ENCODE data around the gene ARSK. TPM values are rescaled to one million over a fixed set of nuclear protein-coding genes. Genes with fewer than 3 reads are reported as not detected.
"Not testable (repeated sequence)": the region's sequence is repeated elsewhere in the genome, so short reads cannot be mapped to it uniquely, and the experiment has no call there.

Gene ARSK
- polyA plus RNA-seq, 12 donors = 8.5 to 29.7 (median 11.1) TPM; not detected in 1

DNA sequence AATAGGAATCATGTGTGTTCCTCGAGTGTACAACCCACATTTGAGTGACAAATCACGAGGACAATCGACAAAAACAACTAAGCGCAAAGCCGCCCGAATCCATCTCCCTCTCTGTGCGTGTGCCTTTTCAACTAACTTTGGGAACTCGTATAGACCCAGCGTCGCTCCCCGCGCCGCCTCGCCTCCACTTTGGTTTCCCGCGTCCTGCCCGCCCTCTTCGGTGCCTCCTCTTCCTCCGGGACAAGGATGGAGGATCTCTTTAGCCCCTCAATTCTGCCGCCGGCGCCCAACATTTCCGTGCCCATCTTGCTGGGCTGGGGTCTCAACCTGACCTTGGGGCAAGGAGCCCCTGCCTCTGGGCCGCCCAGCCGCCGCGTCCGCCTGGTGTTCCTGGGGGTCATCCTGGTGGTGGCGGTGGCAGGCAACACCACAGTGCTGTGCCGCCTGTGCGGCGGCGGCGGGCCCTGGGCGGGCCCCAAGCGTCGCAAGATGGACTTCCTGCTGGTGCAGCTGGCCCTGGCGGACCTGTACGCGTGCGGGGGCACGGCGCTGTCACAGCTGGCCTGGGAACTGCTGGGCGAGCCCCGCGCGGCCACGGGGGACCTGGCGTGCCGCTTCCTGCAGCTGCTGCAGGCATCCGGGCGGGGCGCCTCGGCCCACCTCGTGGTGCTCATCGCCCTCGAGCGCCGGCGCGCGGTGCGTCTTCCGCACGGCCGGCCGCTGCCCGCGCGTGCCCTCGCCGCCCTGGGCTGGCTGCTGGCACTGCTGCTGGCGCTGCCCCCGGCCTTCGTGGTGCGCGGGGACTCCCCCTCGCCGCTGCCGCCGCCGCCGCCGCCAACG is 65.3 kb downstream of the ARSK start, which contains the start of gene GPR150:
Gene GPR150 (plus strand): TSS at position 58 of the 840 bp plus-strand sequence. CDS start 189 bp downstream, at position 247.
- DNase-seq = no peak

DNA sequence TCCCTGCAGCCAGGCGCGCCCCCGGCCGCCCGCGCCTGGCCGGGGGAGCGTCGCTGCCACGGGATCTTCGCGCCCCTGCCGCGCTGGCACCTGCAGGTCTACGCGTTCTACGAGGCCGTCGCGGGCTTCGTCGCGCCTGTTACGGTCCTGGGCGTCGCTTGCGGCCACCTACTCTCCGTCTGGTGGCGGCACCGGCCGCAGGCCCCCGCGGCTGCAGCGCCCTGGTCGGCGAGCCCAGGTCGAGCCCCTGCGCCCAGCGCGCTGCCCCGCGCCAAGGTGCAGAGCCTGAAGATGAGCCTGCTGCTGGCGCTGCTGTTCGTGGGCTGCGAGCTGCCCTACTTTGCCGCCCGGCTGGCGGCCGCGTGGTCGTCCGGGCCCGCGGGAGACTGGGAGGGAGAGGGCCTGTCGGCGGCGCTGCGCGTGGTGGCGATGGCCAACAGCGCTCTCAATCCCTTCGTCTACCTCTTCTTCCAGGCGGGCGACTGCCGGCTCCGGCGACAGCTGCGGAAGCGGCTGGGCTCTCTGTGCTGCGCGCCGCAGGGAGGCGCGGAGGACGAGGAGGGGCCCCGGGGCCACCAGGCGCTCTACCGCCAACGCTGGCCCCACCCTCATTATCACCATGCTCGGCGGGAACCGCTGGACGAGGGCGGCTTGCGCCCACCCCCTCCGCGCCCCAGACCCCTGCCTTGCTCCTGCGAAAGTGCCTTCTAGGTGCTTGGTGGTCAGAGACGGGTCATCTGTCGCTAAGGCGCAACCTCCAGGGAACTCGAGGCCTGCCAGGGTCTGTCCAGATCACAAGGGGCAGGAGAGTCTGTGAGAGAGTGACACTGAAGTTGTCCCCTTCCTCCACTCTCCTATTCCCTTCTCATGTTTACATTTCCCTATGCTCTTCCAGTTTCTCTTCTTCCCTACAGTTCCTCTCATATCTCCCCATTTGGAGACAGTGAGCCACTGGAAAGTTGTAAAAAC is 66.3 kb downstream of the ARSK start:
- no peak for DNase-seq

DNA sequence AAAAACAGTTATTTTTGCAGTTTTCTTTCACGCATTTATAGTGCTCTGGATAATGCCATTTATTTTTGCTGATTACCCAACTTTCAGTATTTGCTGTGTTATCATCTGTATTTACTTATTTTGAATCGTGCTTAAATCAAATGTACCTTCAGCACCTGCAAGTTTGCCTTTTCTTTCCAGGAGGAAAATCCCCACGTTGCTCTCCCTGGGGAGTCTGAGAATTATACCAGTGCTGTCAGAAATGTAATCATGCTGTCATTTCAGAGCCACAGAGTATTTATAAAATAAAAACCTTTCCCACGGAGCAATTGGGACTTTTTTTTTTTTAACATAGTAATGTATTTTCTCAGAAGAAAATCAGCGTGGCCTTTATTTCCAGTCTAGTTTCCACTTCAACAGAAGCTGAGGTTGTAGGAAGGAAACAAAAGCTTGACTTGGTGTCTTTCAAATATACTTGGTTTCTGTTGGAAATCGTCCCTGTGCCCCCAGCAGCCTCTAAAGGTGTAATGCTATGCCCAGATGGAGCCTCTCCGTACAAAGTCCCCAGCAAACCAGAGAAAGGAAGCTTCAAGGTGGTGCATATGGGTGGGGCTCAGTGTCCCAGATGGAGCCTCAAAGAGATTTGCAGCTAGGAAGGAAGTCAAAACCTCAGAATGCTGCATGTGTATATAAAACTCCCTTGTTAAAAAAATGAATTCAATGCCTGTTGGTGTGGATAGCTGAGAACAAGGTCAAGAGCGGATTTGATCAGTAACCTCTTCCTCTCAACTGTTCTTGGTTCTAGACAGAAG is 67.1 kb downstream of the ARSK start:
- DNase-seq = no peak

DNA sequence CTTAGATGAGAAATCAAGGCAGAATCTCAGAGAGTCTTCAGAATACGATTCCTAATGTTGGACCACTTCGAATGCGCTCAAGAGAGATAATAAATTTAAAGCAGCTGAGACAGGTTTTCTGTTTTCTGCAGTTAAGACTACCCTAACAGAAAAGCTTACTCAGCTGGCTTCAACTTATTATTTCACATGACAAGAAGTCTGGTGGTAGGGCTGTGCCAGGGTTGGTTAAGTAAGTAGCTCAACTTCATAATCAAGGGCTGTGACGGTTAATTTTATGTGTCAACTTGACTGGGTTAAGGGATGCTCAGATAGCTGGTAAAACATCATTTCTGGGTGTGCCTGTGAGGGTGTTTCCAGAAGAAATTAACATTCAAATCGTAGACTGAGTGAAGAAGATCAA is 68.8 kb downstream of the ARSK start:
- DNase-seq = no peak

DNA sequence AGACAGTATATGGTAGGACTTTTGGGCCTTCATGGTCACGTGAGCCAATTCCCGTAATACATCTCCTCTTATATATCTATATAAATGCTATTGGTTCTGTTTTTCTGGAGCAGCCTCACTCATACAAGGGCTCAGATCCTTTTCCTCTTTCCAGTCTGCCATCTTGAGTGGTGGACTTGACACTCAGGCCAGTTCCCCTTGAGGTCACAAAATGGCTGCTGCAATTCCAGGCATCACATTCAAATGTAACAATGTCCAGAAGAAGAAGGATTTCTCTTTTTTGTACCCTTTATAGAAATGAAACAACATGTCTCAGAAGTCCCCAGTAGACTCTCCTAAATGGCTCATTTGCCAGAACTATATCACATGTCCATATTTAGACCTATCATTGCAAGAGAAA is 69.5 kb downstream of the ARSK start:
- DNase-seq = no peak

DNA sequence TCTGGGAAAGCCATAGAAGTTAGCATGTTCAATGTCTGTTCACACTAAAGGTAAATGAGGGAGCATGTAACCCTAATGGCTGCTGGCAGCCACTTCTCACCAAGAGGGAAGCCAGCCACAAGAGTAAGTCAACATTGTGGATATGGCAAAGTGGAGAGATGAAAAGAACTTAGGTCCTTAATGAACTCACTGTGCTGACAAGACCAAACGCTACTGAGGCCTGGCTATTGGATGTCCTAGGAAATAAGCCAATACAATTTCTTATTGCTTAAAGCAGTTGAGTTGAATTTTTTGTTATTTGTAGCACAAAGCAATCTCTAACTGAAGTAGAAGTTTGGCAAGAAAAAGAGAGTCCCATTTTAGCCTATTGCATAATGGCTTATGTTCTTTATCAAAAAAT is 71.8 kb downstream of the ARSK start:
- DNase-seq = no peak

DNA sequence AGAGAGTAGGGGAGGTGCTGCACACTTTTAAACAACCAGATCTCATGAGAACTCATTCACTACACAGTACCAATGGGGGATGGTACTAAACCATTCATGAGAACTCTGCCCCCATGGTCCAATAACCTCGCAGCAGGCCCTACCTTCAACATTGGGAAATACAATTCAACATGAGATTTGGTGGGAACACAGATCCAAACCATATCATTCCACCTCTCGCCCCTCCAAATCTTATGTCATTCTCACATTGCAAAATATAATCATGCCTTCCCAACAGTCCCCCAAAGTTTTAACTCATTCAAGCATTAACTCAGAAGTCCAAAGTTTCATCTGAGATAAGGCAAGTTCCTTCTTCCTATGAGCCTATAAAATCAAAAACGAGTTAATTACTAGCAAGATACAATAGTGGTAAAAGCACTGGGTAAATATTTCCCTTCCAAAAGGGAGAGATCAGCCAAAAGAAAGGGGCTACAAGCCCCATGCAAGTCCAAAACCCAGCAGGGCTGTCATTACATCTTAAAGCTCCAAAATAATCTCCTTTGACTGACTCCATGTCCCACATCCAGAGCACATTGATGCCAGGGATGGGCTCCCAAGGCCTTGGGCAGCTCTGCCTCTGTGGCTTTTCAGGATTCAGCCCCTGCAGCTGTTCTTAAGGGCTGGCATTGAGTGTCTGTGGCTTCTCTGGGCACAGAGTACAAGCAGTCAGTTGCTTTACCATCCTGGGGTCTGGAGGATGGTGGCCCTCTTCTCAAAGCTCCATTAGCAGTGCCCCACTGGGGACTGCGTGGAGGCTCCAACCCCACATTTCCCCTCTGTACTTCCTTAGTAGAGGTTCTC is 73.3 kb downstream of the ARSK start:
- no peak for DNase-seq

DNA sequence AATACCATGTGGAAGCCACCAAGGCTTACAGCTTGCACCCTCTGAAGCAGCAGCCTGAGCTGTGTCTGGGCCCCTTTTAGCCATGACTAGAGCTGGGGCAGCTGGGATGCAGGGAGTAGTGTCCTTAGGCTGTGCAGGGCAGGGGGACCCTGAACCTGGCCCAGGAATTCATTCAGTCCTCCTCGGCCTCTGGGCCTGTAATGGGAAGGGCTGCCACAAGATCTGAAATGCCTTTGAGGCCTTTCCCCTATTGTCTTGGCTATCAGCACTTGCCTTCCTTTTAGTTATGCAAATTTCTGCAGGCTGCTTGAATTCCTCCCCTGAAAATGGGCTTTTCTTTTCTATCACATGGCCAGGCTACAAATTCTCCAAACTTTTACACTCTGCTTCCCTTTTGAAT is 74.0 kb downstream of the ARSK start:
- DNase-seq = no peak

DNA sequence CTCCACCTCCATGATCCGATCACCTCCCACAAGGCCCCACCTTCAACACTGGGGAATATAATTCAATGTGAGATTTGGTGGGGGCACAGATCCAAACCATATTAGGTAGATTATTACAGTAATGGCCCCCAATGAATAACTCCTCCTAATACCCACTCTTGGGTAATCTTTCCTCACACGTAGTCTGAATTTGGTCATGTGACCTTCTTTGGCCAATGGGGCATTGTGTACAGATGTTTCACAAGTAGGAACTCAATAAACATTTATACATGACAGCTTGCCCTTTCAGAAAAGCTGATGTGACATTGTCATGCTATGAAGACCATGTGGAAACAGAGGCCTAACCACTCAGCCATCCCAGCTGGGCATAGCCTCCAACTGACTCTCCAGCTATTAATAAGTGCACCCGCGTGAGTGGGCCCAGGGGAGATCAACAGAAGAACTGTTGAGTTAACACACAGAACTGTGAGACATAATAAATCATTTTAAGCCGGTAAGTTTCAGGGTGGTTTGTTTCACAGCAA is 75.6 kb downstream of the ARSK start:
- no peak for DNase-seq

DNA sequence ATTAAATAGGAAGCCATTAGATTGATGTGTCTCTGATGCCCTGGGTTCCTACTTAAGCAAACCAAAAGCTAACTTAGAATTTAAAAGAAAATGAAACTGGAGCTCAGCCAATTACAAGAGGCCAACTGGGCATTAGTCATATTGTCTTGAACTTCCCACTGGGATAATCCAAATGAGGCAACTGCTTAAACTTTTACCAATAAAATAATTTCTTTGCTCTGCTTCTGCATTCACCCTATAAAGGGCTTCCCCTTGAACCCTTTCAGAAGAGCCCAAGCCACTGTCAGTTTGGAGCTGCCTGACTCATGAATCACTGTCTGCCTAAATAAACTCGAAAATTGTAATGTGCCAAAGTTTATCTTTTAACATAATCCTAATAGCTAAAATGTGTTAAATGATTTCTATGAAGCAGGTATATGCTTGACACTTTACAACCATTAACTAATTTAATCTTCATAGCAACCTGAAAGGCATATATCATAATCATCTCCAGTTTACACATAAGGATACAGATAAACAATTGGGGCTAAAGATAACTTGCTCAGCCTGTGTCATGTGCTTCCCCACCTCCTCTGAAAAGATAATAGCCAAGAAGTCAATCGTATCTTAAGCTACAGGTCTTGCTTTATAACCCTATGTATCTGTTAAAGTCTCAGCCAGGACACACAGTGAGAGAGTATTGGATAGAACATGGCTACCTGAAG is 76.5 kb downstream of the ARSK start:
- DNase-seq = no peak

DNA sequence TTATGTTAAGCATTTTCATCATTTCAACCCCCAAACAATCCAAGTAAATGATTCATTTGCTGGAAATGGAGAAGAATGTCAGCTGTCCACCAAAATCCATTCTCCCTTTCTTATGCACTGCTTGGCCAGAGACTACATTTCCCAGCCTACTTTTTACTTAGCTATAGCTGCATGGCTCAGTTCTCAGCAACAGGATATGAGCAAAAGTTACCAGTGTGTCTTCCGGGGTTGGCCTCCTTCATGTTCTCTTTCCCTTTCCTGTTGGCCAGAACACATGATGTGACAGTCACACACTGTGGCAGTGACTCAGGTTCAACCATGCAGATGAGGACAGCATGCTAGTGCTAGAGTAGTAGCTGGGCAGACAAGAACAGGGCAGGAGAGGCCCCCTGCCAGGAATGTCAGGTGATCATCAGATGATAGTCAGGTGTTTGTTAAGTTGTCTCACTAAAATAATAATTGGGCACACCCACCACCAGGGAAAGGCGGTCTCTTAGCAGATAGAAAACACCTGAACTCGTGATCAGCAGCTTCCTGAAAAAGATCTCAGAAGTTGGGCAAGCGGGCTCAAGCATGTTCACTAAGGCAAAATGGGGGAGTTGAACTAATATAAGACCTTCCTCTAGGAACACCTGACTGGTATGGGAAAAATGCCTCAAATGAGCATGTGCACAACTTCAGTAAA is 77.2 kb downstream of the ARSK start:
- no peak for DNase-seq

DNA sequence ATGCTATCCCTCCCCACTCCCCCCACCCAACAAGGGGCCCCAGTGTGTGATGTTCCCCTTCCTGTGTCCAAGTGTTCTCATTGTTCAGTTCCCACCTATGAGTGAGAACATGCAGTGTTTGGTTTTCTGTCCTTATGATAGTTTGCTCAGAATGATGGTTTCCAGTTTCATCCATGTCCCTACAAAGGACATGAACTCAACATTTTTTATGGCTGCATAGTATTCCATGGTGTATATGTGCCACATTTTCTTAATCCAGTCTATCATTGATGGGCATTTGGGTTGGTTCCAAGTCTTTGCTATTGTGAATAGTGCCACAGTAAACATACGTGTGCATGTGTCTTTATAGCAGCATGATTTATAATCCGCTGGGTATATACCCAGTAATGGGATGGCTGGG is 78.0 kb downstream of the ARSK start:
- not testable (repeated sequence) for DNase-seq

DNA sequence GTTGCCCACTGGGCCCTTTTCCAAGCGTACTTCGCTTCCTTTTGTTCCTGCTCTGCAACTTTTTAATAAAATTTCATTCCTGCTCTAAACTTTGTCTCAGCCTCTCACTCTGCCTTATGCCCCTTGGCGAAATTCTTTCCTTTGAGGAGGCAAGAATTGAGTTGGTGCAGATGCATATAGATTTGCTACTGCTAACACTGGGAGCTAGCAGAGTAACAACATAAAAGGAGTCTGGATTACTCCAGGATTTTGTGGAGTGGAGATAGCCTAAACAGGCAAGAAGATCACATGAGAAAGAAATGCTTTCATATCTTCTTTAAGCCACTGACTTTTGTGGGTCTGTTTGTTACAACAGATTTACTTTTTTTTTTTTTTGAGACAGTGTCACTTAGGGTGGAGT is 78.8 kb downstream of the ARSK start:
- DNase-seq = no peak

DNA sequence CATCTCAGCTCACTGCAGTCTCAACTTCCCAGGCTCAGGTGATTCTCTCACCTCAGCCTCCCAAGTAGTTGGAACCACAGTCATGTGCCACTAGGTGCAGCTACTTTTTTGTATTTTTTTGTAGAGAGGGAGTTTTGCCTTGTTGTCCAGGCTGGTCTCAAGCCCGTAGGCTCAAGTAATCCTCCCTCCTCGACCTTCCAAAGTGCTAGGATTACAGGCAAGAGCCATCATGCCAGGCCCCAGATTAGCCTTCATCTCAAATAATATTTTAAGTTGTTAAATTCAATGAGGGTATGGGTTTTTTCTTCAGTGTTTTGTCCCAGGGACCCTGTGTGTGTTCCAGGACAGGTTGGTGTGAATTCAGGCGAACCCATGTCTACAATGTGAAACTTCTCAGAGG is 79.2 kb downstream of the ARSK start:
- no peak for DNase-seq

DNA sequence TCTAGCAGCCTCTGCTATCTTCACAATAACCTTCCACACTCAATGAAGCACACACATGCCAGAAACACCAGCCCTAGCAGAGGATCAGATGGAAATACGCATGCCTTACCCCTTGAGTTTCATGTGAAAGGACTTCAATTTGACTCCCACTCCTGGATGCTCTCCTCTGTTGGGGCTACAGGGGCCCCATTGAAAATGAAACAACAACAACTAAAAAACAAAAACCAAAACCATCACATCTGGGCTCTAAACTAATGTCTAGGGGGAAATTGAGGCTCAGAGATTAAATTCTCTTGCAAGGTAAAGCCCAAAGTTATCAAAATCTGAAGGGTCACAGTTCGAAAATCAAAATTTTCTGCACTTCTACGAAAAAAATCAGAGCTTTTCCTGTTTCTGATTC is 83.7 kb downstream of the ARSK start:
- no peak for DNase-seq

DNA sequence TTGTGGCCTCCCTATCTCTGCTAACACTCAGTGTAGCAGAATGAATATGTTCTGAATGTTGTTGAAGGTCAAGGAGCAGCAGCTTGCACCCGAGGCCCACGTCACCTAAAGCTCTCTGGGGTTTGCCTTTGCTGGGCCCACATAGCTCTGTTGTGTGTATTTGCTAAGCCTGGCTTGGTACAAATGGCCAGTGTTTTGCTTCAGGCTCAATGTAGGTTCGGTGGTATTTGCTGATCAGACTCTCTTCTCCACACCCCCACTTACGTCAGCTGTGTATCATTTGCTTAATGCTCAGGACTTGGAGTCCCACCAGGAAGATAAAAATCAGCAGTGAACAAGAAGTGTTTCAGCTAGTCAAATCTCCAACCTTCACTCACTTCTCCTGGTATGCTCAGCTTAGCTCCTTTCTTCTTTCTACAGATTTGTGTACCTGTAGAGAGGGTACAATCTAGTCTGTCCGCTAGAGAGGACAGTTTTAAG is 86.9 kb downstream of the ARSK start:
- DNase-seq = no peak

DNA sequence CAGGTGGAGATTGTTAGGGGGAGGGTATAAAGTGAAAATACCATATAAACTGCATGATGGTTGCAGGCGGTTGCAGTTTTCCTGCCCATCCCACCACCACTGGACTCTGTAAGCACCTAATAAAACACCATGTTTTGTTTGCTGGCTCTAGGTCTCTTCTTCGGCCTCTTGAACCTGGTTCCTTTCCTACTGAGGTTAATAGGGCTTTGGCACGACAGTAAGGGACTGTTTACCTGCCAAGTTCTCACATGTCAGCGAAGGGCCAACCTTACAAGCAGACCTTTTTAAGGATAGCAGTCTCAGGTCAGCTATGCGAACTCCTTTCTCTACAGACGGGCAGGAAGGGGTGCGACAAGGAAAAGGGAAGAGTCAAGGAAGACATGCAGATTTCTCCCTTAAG is 88.3 kb downstream of the ARSK start:
- DNase-seq = no peak

DNA sequence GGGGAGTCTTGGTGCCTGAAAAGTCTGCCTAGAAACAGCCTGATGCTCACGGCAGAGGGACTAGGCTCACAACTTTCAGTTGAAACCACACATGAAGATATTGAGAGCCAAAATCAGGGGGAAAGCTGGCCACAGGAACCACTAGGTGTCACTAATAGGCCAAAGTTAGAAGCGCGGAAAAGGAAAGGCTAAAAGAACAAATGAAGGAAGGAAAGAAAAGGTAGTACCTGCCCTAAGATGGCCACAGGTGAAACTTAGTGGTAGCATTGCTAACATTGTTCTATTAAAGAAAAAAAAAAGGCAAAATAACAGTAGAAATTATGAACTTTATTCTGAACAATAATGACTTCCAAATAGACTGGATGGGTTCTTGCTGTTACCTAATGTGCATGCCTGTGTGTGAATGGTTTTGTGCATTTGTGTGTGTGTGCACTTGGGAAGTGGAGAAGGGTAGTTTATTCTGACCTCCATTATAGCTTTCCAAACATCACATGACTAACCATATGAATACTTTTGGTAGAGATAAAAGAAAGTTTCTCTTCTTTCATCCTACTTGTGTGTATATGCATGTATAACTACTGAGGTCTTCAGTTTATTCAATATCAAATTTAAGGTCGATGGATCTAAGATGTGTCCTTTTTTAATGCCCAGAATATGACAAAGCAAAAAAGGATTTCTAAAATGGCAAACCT is 89.6 kb downstream of the ARSK start:
- DNase-seq = no peak

DNA sequence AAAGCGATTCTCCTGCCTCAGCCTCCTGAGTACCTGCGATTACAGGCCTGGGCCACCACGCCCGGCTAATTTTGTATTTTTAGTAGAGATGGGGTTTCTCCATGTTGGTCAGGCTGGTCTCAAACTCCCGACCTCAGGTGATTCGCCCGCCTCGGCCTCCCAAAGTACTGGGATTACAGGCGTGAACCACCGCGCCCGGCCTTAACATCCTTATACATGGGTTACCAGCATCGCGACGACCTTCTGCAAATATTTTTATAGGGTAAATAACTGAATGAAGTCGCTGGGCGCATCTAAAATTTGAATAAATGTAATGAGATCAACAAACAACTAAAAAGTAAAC is 91.3 kb downstream of the ARSK start:
- not testable (repeated sequence) for DNase-seq
